MM.1S (cell line): Measurements from ENCODE around the gene SCP2.

ENCODE experiments used
- CTCF ChIP-seq: fragments of 300-600 bp; sonication (generic); IDR thresholded peaks from 2 replicates; pipeline ENCODE4 v1.5.1; 2016; ENCODE audit warnings: antibody characterized with exemption, low read length, mixed read lengths
- EZH2 ChIP-seq: fragments of 300-600 bp; sonication (generic); optimal IDR thresholded peaks from 2 replicates; pipeline ENCODE3; 2017; ENCODE audit warnings: low read depth, mild to moderate bottlenecking, antibody characterized with exemption, low read length, mixed read lengths
- EZH2phosphoT487 ChIP-seq: fragments of 300-600 bp; sonication (generic); IDR thresholded peaks from 2 replicates; pipeline ENCODE4 v1.6.1; 2018; ENCODE audit warnings: antibody characterized with exemption, low read length

- TF ChIP-seq CTCF (no peak), EZH2 (no peak), EZH2phosphoT487 (no peak)
Observed at GRCh38 chr1:52994656-52995055, 67.6 kb downstream of the SCP2 start.
